CD14-positive monocyte (primary cell): ENCODE results near the gene BIRC5. TPM values are rescaled to one million over a fixed set of nuclear protein-coding genes. Genes with fewer than 3 reads are reported as not detected.

Experiments used
- DNase-seq, 3 donors: peaks; one replicate each; pipeline ENCODE4 v3.0.0-alpha.2; 2011 to 2022
- H2AFZ ChIP-seq: 2 replicates; pipeline ENCODE4 v1.6.0; 2012; ENCODE audit warnings: mild to moderate bottlenecking, low read depth, low read length, inconsistent platforms; ENCODE audit not compliant: insufficient read depth, poor library complexity, severe bottlenecking
- H3K27ac ChIP-seq, 2 donors: 1 replicate in 1 of 2; 2 replicates in 1 of 2; pipeline ENCODE4 v1.5.1; 2012 to 2013; ENCODE audit warnings: low read length in 2 of 2, control low read depth in 1 of 2, inconsistent platforms in 1 of 2, low read depth in 1 of 2, mild to moderate bottlenecking in 1 of 2
- H3K27me3 ChIP-seq, 2 donors: one replicate each; pipeline versions ENCODE4 v1.6.0 to v1.6.1; 2011 to 2013; ENCODE audit warnings: low read length in 2 of 2; ENCODE audit not compliant: control insufficient read depth in 2 of 2, insufficient read depth in 2 of 2
- H3K36me3 ChIP-seq, 2 donors: replicated peaks in 1 of 2; 1 replicate in 1 of 2; 2 replicates in 1 of 2; pipeline versions ENCODE4 v1.5.1 to v1.6.1; 2012 to 2013; ENCODE audit warnings: low read length in 2 of 2, control low read depth in 1 of 2, inconsistent platforms in 1 of 2, mild to moderate bottlenecking in 1 of 2; ENCODE audit not compliant: insufficient read depth in 2 of 2, control insufficient read depth in 1 of 2
- H3K4me1 ChIP-seq, 2 donors: 1 replicate in 1 of 2; 2 replicates in 1 of 2; pipeline versions ENCODE4 v1.5.1 to v1.6.1; 2012 to 2013; ENCODE audit warnings: low read length in 2 of 2, control low read depth in 1 of 2, inconsistent platforms in 1 of 2, mild to moderate bottlenecking in 1 of 2, moderate library complexity in 1 of 2; ENCODE audit not compliant: insufficient read depth in 2 of 2, control insufficient read depth in 1 of 2
- H3K4me2 ChIP-seq: replicated peaks from 2 replicates; pipeline ENCODE3; 2012; ENCODE audit warnings: low read length, moderate library complexity, mild to moderate bottlenecking; ENCODE audit not compliant: poor library complexity, severe bottlenecking; ENCODE audit errors: extremely low read depth
- H3K4me3 ChIP-seq, 3 experiments: fragments of 200-600 bp in 1 of 3; sonication (generic) in 1 of 3; replicated peaks in 1 of 3; 1 replicate in 2 of 3; 2 replicates in 1 of 3; pipeline ENCODE4 v1.5.1; 2011 to 2013; ENCODE audit warnings: low read length in 3 of 3, mild to moderate bottlenecking in 3 of 3, control low read depth in 2 of 3, low read depth in 2 of 3, inconsistent platforms in 1 of 3, moderate library complexity in 1 of 3
- H3K79me2 ChIP-seq: 2 replicates; pipeline ENCODE4 v1.6.0; 2012; ENCODE audit warnings: mild to moderate bottlenecking, control low read depth, inconsistent platforms, low read length, moderate library complexity; ENCODE audit not compliant: insufficient read depth
- H3K9ac ChIP-seq: 2 replicates; pipeline ENCODE4 v1.6.0; 2017; ENCODE audit warnings: low read length, mild to moderate bottlenecking; ENCODE audit not compliant: insufficient read depth, poor library complexity, severe bottlenecking
- H3K9me3 ChIP-seq, 2 donors: replicated peaks in 1 of 2; 1 replicate in 1 of 2; 2 replicates in 1 of 2; pipeline versions ENCODE4 v1.5.1 to v1.6.1; 2012 to 2013; ENCODE audit warnings: low read length in 2 of 2, control low read depth in 1 of 2; ENCODE audit not compliant: control insufficient read depth in 1 of 2, insufficient read depth in 1 of 2
- H4K20me1 ChIP-seq: 2 replicates; pipeline ENCODE4 v1.6.0; 2012; ENCODE audit warnings: mild to moderate bottlenecking, low read length, control low read depth, moderate library complexity; ENCODE audit not compliant: insufficient read depth
- H3K27ac Mint-ChIP-seq, 7 donors: one replicate each; pipeline ENCODE4 v1.8.0; 2020; ENCODE audit warnings: mild to moderate bottlenecking in 7 of 7, mixed read lengths in 7 of 7, moderate library complexity in 6 of 7, inconsistent platforms in 2 of 7
- H3K27me3 Mint-ChIP-seq, 3 donors: one replicate each; pipeline ENCODE4 v1.8.0; 2021 to 2022; ENCODE audit warnings: low read depth in 3 of 3, mild to moderate bottlenecking in 3 of 3, mixed read lengths in 3 of 3, moderate library complexity in 3 of 3, inconsistent platforms in 1 of 3
- H3K36me3 Mint-ChIP-seq, 2 donors: one replicate each; pipeline ENCODE4 v1.8.0; 2020; ENCODE audit warnings: mixed read lengths in 2 of 2, inconsistent platforms in 1 of 2, mild to moderate bottlenecking in 1 of 2
- H3K4me1 Mint-ChIP-seq: one replicate; pipeline ENCODE4 v1.8.0; 2020; ENCODE audit warnings: mild to moderate bottlenecking, mixed read lengths
- H3K4me3 Mint-ChIP-seq, 2 donors: one replicate each; pipeline ENCODE4 v1.8.0; 2020; ENCODE audit warnings: mild to moderate bottlenecking in 2 of 2, mixed read lengths in 2 of 2, moderate library complexity in 1 of 2
- H3K9me3 Mint-ChIP-seq, 7 donors: one replicate each; pipeline ENCODE4 v1.8.0; 2020 to 2022; ENCODE audit warnings: mixed read lengths in 7 of 7, mild to moderate bottlenecking in 6 of 7, moderate library complexity in 6 of 7, inconsistent platforms in 2 of 7
- WGBS: methylation state at CpG from one replicate; pipeline ENCODE4 v1.1.5; 2013; ENCODE audit warnings: missing lambda C conversion rate; ENCODE audit not compliant: insufficient coverage; 5-methylcytosine and 5-hydroxymethylcytosine counted together
- intact Hi-C, 2 donors: fragments of 100-400 bp; cut with micrococcal nuclease; formaldehyde crosslinking; loops; one replicate each; pipeline versions ENCODE4 v1.15.0 to v1.15.1; 2023
- polyA plus RNA-seq, 3 donors: library from polyadenylated mRNA; depleted of rRNA in 1 of 3; unstranded in 2 of 3; stranded (reverse) in 1 of 3; fragments of 300-500 nt in 2 of 3; fragments of >200 nt in 1 of 3; fragmentation: Illumina TruSeq in 2 of 3; gene quantifications; 1 replicate in 2 of 3; 2 replicates in 1 of 3; pipeline ENCODE4 v1.2.3, GENCODE V29; 2012 to 2021
- TF ChIP-seq, protein P1 (sequence below): fragments of 200-600 bp; IDR thresholded peaks from one replicate; pipeline ENCODE4 v1.8.0; 2022; ENCODE audit warnings: antibody characterized with exemption, mild to moderate bottlenecking

The BIRC5 gene
- polyA plus RNA-seq, 3 donors: 0.20 TPM; not detected in 2

DNA sequence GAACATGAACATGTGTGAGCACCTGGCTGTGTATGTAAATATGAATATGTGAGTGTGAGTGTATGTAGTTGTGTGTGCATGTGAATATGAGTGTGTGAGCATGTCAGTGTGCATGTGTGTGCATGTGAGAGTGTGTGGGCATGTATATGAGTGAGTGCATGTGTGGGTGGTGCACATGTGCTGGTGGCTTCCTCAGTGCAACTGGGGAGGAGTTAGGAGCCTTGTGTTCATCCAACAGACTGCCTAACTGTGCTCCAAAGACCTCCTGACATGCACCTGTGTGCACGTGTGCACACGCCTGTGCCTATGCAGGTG, 18.8 kb downstream of the BIRC5 start:
- peaks cover 5% of the 10 kb centered on the region for H3K4me1 Mint-ChIP-seq

DNA sequence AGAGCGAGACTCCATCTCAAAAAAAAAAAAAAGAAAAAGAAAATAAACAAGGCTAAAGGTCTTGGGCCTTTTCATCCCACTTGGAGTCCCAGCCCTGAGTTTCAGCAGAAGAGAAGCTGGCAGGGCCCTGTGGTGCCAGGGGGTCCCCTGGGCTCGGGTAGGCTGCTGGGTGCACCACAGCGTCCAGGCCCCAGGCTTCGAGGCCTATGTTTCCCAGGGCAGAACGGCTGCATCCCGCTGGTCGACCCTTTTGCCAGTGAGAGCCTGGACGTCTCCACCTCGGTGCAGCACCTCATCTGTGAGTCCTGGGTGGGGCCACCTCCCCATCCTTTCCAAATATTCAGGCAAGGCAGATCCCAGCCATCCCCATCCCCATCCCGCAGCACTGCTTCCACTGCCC, 19.6 kb downstream of the BIRC5 start:
- no peak overlapping the region for H3K27ac ChIP-seq
- TF ChIP-seq, protein P1, sequence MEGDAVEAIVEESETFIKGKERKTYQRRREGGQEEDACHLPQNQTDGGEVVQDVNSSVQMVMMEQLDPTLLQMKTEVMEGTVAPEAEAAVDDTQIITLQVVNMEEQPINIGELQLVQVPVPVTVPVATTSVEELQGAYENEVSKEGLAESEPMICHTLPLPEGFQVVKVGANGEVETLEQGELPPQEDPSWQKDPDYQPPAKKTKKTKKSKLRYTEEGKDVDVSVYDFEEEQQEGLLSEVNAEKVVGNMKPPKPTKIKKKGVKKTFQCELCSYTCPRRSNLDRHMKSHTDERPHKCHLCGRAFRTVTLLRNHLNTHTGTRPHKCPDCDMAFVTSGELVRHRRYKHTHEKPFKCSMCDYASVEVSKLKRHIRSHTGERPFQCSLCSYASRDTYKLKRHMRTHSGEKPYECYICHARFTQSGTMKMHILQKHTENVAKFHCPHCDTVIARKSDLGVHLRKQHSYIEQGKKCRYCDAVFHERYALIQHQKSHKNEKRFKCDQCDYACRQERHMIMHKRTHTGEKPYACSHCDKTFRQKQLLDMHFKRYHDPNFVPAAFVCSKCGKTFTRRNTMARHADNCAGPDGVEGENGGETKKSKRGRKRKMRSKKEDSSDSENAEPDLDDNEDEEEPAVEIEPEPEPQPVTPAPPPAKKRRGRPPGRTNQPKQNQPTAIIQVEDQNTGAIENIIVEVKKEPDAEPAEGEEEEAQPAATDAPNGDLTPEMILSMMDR: no peak
- Mint-ChIP-seq H3K4me1 (peaks cover 4% of the 10 kb centered on the region), H3K9me3 (peaks cover 0 to 14% (median 4%) of the 10 kb centered on the region in 7 donors), H3K4me3 (peak overlapping the region in 1 of 2 donors; percentile 42), H3K36me3 (peaks cover 0 to 2% of the 10 kb centered on the region in 2 donors), H3K27ac (no peak overlapping the region), H3K27me3 (peaks cover 42 to 54% (median 47%) of the 10 kb centered on the region in 3 donors)
- H3K27me3 ChIP-seq: peaks cover 15 to 33% of the 10 kb centered on the region in 2 donors
- no peak overlapping the region for H3K4me3 ChIP-seq
- peaks cover 0 to 6% of the 10 kb centered on the region in 2 donors for H3K4me1 ChIP-seq
- intact Hi-C loops: loop anchor here in 1 of 2 donors (5.0 kb wide), 1 partner anchor 131 kb away; no protein-coding TSS in a partner anchor
- no peak overlapping the region for H3K4me2 ChIP-seq
- WGBS: 98% methylated on average over 9 of the region's 10 CpGs
- no peak overlapping the region for H3K9ac ChIP-seq
- H2AFZ ChIP-seq: no peak overlapping the region
- no peaks in the 10 kb centered on the region for H3K79me2 ChIP-seq
- no peak for DNase-seq
- peaks cover 0 to 14% of the 10 kb centered on the region in 2 donors for H3K9me3 ChIP-seq
- no peaks in the 10 kb centered on the region for H3K36me3 ChIP-seq
- no peaks in the 10 kb centered on the region for H4K20me1 ChIP-seq

More for the DNA sequence above, 18.8 kb downstream of the BIRC5 start:
- H3K4me1 ChIP-seq: peaks cover 0 to 6% of the 10 kb centered on the region in 2 donors
- H3K79me2 ChIP-seq: no peaks in the 10 kb centered on the region
- no peak overlapping the region for H3K4me2 ChIP-seq
- no peaks in the 10 kb centered on the region for H3K36me3 ChIP-seq
- Mint-ChIP-seq H3K27me3 (peaks cover 49 to 63% (median 54%) of the 10 kb centered on the region in 3 donors), H3K27ac (no peak overlapping the region), H3K4me3 (peak overlapping the region in 1 of 2 donors; percentile 72), H3K36me3 (peaks cover 0 to 2% of the 10 kb centered on the region in 2 donors), H3K9me3 (peaks cover 0 to 14% (median 4%) of the 10 kb centered on the region in 7 donors)
- no peak overlapping the region for H2AFZ ChIP-seq
- H3K27me3 ChIP-seq: peaks cover 15 to 35% of the 10 kb centered on the region in 2 donors
- no peak overlapping the region for H3K4me3 ChIP-seq
- WGBS: 94% methylated on average over 2 of the region's 2 CpGs
- DNase-seq: no peak
- intact Hi-C loops: loop anchor here in 1 of 2 donors (5.0 kb wide), 1 partner anchor 131 kb away; no protein-coding TSS in a partner anchor
- no peak overlapping the region for H3K27ac ChIP-seq
- H3K9ac ChIP-seq: no peak overlapping the region
- H4K20me1 ChIP-seq: no peaks in the 10 kb centered on the region
- peaks cover 0 to 14% of the 10 kb centered on the region in 2 donors for H3K9me3 ChIP-seq
- TF ChIP-seq, protein P1: no peak
